Posterior vena cava (tissue), 2 donors: ENCODE data around the gene GRHPR. TPM values are rescaled to one million over a fixed set of nuclear protein-coding genes. Genes with fewer than 3 reads are reported as not detected.

Experiments
- DNase-seq: peaks from one replicate; pipeline ENCODE4 v3.0.0-alpha.2; 2020; ENCODE audit warnings: low spot score
- intact Hi-C, 2 donors: fragments of 100-400 bp; cut with DNase I; formaldehyde crosslinking; loops; one replicate each; pipeline versions ENCODE4 v1.14.1 to v1.14.2; 2022 to 2023
- long read RNA-seq, 2 donors: library from polyadenylated mRNA; unstranded; transcript quantifications; one replicate each; pipeline ENCODE4 v2.0.0, GENCODE V29; 2020 to 2021
- total RNA-seq, 2 donors: library from RNA; stranded (reverse); fragmentation: NEBNext Ultra II Directional; extraction: Animal tissue kit (Norgen Biotek cat#: 25700); gene quantifications; one replicate each; pipeline ENCODE4 v1.2.1, GENCODE V29; 2021
- donor health status: DM: yes; HTN: yes; CAD: no.
- donor health status: DM: yes; HTN: yes; CAD: no.

Gene GRHPR
- total RNA-seq = 10 to 100 TPM; 59.0 to 70.6 TPM
- long read RNA-seq, donor 1, full-length matches to known transcripts = 27 of 36 reads
- long read RNA-seq, donor 1, partial matches to known transcripts = 7 of 36 reads
- long read RNA-seq, donor 1, other reads (novel, unspliced or antisense) = 2 of 36 reads
- long read RNA-seq, donor 2, full-length matches to known transcripts = 122 of 153 reads
- long read RNA-seq, donor 2, partial matches to known transcripts = 20 of 153 reads
- long read RNA-seq, donor 2, other reads (novel, unspliced or antisense) = 11 of 153 reads

GRCh38 chr9:37422289-37423104 is at the start of gene GRHPR:
TSS of gene GRHPR (plus strand) at chr9:37422696. CDS start at chr9:37422751, 55 bp downstream.
- peak; percentile 97 for DNase-seq
- intact Hi-C loops = no loop called here

- intact Hi-C loops = no loop called here
- DNase-seq = no peak
These were observed 49.7 kb upstream of the GRHPR start for GRCh38 chr9:37372839-37373238.

DNA sequence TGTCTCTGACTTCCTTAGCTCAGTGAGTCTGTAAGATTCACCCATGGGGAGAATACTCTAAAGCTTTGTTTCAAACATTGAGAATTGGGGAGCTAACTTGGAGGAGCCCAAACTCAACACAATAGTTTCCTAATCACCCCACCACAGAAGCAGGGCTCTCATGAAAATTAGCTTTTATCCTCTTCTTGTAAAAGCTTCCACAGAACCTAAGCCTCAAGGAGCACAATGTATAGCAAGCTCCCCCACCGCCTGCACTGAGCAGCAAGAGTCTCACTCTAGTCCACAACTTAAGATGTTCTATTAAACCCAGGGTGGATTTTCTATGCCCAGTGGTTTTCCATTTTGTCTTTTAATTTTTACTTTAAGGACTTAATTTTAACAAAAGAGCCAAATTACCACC is 48.9 kb upstream of the GRHPR start:
- no peak for DNase-seq
- intact Hi-C loops = no loop called here

- no peak for DNase-seq
- intact Hi-C loops = no loop called here
These were observed 47.6 kb upstream of the GRHPR start for GRCh38 chr9:37374892-37375291.

DNA sequence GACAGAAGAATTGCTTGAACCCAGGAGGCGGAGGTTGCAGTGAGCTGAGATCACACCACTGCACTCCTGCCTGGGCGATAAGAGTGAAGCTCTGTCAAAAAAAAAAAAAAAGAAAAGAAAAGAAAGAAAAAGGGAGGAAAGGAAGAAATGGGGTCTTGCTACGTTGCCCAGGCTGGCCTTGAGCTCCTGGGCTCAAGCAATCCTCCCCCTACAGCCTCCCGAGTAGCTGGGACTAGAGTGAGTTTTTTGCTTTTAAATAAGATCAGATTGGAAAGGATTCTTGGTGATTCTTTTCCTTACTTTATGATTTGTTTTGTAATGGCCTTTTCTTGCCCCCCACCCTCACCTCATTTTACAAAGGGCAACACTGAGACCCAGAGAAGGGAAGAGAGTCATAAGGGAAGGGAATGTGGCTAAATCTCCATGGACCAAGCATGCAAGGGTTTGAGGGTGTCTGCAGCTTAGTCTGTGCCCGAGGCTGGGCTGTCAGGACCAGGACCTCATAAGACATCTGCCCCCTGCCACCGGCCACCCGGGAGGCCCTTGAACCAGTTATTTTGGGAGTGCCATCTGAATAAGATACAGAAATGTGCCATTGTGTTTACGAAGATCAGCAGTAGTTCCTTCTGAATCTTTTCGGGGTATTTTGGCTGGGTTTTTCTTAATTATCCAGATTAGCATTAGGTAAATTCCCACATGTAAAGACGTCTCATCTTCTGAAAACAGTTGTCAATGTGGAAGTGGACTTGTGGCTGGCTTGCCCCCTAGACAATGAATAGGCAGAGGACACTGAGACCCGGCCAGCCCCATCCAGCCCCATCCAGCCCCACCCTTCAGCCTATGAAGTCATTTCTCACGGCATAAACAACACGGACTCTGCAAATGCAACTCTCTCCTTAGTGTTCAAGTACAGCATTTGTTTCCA is 44.5 kb upstream of the GRHPR start:
- no peak for DNase-seq
- intact Hi-C loops = no loop called here

GRCh38 chr9:37378613-37379004 is 43.9 kb upstream of the GRHPR start:
- intact Hi-C loops = no loop called here
- no peak for DNase-seq

DNA sequence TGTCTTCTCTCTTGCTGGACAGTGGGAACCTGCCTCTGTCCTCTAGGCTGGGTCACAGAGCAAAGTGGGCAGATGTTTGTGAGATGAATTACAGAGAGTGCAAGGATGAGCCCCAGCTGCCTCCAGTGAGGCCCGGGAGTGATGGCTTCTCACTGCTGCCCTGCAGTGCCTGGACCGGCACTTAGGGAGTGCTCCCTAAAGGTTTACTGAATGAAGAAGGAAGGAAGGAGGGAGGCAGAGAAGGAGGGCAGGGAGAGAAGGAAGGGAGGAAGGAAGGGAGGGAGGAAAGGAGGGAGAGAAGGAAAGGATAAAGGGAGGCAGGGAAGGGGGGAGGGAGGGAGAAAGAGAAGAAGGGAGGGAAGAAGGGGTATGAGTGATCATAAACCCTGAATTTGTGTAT is 42.7 kb upstream of the GRHPR start:
- DNase-seq = no peak
- intact Hi-C loops = no loop called here

GRCh38 chr9:37380570-37380969 is 41.9 kb upstream of the GRHPR start:
- intact Hi-C loops = no loop called here

DNA sequence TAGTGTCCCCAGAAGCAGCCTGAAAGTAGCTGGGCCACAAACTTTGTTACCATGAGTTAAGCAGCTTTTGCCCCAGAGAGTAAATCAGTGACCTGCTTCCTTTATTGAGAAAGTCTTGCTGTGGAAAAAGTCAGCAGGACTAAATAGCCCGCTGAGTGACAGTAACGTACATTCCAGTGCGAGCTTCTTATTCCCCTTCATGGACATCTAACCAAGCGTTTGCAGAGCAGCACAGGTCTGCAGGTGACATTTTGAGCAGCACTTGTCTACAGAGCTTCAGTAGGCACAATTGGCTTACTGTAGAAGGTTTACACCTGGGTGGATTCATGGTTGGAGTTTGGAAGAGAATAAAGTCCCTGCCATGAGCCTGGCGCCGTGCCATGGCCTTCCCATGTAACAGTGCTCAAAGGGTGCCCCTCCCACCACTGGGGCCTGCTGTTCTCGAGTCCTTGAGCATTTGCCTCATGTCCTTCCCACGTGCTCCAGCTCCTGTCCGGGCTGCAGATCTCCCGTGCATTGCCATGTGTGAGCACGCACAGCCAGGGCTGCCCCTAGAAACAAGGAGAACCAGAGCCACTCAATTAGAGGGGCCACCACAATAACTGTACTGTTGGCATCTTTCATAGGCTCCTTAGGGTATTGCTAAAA is 41.3 kb upstream of the GRHPR start:
- no peak for DNase-seq
- intact Hi-C loops = no loop called here

More at GRCh38 chr9:37380570-37380969, 41.9 kb upstream of the GRHPR start:
- DNase-seq = no peak

DNA sequence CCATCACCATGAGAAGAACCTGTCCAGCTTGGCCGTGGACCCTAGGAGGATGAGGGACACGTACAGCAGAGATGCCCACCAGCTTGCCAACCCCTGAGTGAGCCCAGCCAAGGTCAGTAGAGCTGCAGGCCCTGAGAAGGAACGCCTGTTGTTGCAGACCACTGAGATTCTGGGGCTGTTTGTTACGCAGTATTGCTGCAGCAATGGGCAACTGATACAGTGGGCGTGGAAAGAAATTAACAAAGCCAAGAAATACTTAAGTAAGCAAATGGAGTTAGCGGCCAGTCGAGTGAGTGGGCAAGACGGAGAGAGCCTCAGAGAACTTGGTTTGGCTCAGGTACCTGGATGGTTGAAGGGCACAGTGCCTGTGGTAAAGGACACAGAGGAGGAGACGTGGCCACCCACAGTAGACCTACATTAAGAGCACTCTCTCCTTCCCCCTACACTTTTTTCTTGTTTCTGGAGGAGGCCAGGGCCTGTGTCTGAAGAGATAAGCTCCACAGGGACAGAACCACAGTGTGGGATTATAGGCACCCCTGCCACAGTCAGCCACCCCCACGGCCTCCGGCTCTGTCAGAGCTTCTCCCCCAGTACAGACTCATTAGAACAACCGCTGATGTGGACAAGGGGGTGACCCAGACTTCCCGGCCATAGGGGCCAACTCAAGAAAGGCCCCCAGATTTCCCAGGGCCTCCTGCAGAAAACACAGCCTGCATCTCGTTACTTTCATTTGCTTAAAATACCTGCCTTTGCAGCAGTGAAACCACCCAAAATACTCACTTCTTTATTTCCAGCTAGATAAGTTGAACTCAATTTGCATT is 40.1 kb upstream of the GRHPR start:
- no peak for DNase-seq
- intact Hi-C loops = no loop called here

DNA sequence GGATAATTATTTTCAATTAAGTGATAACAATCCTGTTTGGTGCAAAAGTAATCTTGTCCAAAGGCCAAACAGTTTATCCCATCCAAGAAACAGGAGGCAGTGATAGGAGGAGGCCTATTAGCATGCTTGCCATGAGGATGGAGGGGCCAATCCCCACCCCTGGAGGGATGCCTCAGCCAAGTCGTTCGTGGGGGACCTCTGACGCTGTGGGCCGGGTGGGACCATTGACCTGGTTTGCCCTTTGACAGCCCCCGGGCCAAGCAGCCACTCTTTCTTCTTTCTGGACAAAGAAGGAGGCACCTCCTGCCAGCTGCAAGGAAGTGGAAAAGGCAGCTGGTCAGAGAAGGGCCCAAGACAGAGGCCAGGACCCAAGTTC is 39.5 kb upstream of the GRHPR start:
- DNase-seq = no peak
- intact Hi-C loops = no loop called here

DNA sequence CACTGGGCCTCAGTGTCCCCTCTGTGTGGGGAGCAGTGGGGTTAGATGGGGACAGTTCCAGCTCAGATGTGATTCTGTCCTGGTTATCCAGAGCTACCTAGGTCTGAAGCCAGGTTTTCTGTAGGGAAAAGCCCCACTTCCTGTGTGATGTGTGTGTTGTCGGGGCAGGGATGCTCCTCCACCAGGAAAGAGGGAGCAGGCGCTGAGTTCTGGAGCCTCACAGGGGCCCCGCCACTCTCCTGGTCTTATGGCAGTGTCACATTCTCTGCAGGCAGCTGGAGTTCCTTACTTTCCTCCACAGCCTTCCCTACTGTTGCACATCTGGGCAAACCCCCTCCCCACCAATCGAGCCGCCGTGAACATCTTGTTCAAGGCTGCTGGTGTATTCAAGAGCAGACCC is 39.1 kb upstream of the GRHPR start:
- no peak for DNase-seq
- intact Hi-C loops = no loop called here

- intact Hi-C loops = no loop called here
These were observed 38.4 kb upstream of the GRHPR start for GRCh38 chr9:37383876-37384746.

DNA sequence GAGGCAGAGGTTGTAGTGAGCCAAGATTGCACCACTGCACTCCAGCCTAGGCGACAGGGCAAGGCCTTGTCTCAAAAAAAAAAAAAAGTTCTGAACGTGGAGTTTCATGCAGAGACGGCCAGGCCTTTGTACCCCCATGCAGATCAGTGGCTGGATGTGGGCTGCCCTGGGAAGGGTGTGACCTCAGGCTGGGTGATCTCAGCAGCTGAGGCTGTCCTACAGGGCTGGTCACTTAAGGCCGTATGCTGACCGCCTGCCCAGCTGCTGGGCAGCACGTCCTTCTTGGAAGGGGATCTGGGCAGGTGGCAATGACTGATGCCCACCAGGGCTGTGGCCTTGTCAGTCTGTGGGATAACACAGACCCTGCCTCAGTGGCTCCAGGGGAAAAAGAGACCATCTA is 37.2 kb upstream of the GRHPR start:
- no peak for DNase-seq
- intact Hi-C loops = no loop called here

More at GRCh38 chr9:37383876-37384746, 38.4 kb upstream of the GRHPR start:
- DNase-seq = no peak

- no peak for DNase-seq
- intact Hi-C loops = no loop called here
These were observed 35.5 kb upstream of the GRHPR start for GRCh38 chr9:37386988-37387387.

DNA sequence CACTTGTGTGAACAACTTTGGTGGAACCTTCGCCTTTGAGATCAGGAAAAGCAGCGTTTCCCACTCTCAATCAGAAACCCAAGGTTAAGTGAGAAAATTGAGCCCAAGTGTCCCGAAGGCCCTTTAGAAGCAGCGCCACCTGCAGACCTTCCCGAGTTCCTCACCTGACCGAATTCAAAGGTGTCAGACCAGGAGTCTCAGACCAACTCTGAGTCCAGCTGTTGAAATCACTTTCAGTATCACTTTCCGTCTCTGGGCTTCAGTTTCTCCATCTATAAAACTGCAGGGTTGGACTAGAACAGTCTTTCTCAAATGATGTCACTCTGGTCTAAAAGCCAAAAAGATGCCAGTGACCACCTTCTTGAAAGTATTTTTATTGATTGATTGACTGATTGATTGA is 31.7 kb upstream of the GRHPR start:
- no peak for DNase-seq
- intact Hi-C loops = no loop called here

DNA sequence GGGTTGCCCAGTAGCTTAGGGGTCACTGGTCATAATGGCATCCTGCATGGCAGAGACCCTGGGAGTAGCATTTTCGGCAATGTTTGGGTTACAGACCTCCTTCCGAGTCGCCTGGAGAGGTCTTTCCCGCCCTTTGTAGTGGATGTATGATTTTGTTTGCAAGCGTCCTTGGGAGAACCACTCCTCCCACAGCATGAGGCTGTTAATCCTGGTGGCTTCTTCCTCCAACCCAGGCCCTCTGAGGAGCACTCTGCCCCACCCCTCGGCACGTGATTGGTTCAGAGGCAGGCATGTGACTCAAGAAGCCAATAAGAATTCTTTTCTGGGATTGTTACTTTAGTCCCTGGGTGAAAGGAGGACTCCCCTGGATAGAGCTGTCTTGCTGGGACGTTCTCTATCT is 30.2 kb upstream of the GRHPR start:
- intact Hi-C loops = no loop called here
- no peak for DNase-seq

GRCh38 chr9:37395229-37395628 is 27.3 kb upstream of the GRHPR start:
- intact Hi-C loops = no loop called here
- no peak for DNase-seq
